SK-N-SH treated with all-trans-retinoic acid at 6 μM for 48 hours (cell line): ENCODE data around the gene SLC25A48.

Source experiments
- ATAC-seq: fragments of 200-7000 bp; cut with Tn5 transposase; 3 replicates; pipeline ENCODE4 v1.9.1; 2020; ENCODE audit warnings: mild to moderate bottlenecking, moderate library complexity
- ARNTL ChIP-seq: fragments of 450-650 bp; formaldehyde crosslinking; IDR thresholded peaks from 2 replicates; pipeline ENCODE4 v1.5.0; 2020; ENCODE audit warnings: low read depth, mild to moderate bottlenecking, moderate library complexity, borderline replicate concordance
- BACH2 ChIP-seq: fragments of 250-450 bp; sonication (Bioruptor Pico); IDR thresholded peaks from 2 replicates; pipeline ENCODE4 v1.9.0; 2021; ENCODE audit warnings: mild to moderate bottlenecking, borderline replicate concordance
- CSDC2 ChIP-seq: fragments of 250-450 bp; sonication (Bioruptor Pico); IDR thresholded peaks from 2 replicates; pipeline ENCODE4 v1.5.0; 2020; ENCODE audit warnings: mild to moderate bottlenecking, moderate library complexity
- ESRRG ChIP-seq: fragments of 250-450 bp; sonication (Bioruptor Pico); IDR thresholded peaks from 2 replicates; pipeline ENCODE4 v1.6.1; 2021; ENCODE audit warnings: mild to moderate bottlenecking
- GLIS3 ChIP-seq: fragments of 250-450 bp; sonication (Bioruptor Pico); IDR thresholded peaks from 2 replicates; pipeline ENCODE4 v1.5.0; 2020; ENCODE audit warnings: mild to moderate bottlenecking, moderate library complexity
- ISL1 ChIP-seq: fragments of 250-450 bp; sonication (Bioruptor Pico); IDR thresholded peaks from 2 replicates; pipeline ENCODE4 v2.1.2; 2022; ENCODE audit warnings: mild to moderate bottlenecking, moderate library complexity
- OSR1 ChIP-seq: fragments of 250-450 bp; sonication (Bioruptor Pico); IDR thresholded peaks from 2 replicates; pipeline ENCODE4 v1.8.0; 2022; ENCODE audit warnings: moderate library complexity, mild to moderate bottlenecking, inconsistent platforms
- SNAI2 ChIP-seq: fragments of 250-450 bp; sonication (Bioruptor Pico); IDR thresholded peaks from 2 replicates; pipeline ENCODE4 v1.5.0; 2020; ENCODE audit warnings: mild to moderate bottlenecking, moderate library complexity
- TCF4 ChIP-seq: fragments of 250-450 bp; sonication (Bioruptor Pico); IDR thresholded peaks from 2 replicates; pipeline ENCODE4 v1.8.0; 2021; ENCODE audit warnings: mild to moderate bottlenecking, moderate library complexity, borderline replicate concordance
- ZC3H10 ChIP-seq: fragments of 250-450 bp; sonication (Bioruptor Pico); IDR thresholded peaks from 2 replicates; pipeline ENCODE4 v1.5.1; 2021; ENCODE audit warnings: mild to moderate bottlenecking, moderate library complexity
- ZFP3 ChIP-seq: fragments of 250-450 bp; sonication (Bioruptor Pico); IDR thresholded peaks from 2 replicates; pipeline ENCODE4 v1.5.0; 2020; ENCODE audit warnings: mild to moderate bottlenecking, moderate library complexity
- ZNF565 ChIP-seq: fragments of 450-650 bp; formaldehyde crosslinking; conservative IDR thresholded peaks from 2 replicates; pipeline ENCODE4 v1.5.0; 2020; ENCODE audit warnings: low read depth, mild to moderate bottlenecking, moderate library complexity
- ZNF70 ChIP-seq: fragments of 450-650 bp; formaldehyde crosslinking; IDR thresholded peaks from 2 replicates; pipeline ENCODE4 v1.5.0; 2020; ENCODE audit warnings: mild to moderate bottlenecking, moderate library complexity
- ZNF8 ChIP-seq: fragments of 450-650 bp; formaldehyde crosslinking; IDR thresholded peaks from 2 replicates; pipeline ENCODE4 v1.5.0; 2020; ENCODE audit warnings: mild to moderate bottlenecking, moderate library complexity
- TF ChIP-seq, protein P1 (sequence below): fragments of 250-450 bp; sonication (Bioruptor Pico); IDR thresholded peaks from 2 replicates; pipeline ENCODE4 v1.5.0; 2020; ENCODE audit warnings: mild to moderate bottlenecking, moderate library complexity
- TF ChIP-seq, protein P2 (sequence below): fragments of 250-450 bp; sonication (Bioruptor Pico); IDR thresholded peaks from 2 replicates; pipeline ENCODE4 v1.5.1; 2020; ENCODE audit warnings: low read depth, mild to moderate bottlenecking, moderate library complexity
- TF ChIP-seq, protein P3 (sequence below): fragments of 250-450 bp; sonication (Bioruptor Pico); IDR thresholded peaks from 2 replicates; pipeline ENCODE4 v1.8.0; 2021; ENCODE audit warnings: low read depth, mild to moderate bottlenecking, moderate library complexity, borderline replicate concordance
- TF ChIP-seq, protein P4 (sequence below): fragments of 250-450 bp; sonication (Bioruptor Pico); IDR thresholded peaks from 2 replicates; pipeline ENCODE4 v1.5.1; 2021; ENCODE audit warnings: mild to moderate bottlenecking, moderate library complexity

SLC25A48 gene

DNA sequence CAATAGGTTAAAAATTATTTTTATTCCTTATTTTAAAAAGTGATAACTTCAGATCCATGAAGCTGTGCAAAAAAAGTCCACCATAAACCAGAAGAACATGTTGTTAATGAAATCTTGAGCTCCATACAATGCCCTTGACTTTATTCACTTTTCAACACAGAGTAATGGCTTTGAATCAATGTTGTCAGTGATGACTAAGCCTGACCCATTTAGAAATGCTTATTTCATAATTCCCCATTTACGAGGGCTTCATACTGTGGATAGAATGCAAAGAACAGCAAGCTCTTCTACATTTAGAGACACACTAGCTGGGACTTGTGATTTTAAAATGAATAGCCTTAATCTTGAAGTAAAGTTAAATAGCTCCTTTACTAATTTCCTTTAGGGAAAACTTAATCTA lies 86.9 kb downstream of the SLC25A48 start:
- no peak for ATAC-seq

DNA sequence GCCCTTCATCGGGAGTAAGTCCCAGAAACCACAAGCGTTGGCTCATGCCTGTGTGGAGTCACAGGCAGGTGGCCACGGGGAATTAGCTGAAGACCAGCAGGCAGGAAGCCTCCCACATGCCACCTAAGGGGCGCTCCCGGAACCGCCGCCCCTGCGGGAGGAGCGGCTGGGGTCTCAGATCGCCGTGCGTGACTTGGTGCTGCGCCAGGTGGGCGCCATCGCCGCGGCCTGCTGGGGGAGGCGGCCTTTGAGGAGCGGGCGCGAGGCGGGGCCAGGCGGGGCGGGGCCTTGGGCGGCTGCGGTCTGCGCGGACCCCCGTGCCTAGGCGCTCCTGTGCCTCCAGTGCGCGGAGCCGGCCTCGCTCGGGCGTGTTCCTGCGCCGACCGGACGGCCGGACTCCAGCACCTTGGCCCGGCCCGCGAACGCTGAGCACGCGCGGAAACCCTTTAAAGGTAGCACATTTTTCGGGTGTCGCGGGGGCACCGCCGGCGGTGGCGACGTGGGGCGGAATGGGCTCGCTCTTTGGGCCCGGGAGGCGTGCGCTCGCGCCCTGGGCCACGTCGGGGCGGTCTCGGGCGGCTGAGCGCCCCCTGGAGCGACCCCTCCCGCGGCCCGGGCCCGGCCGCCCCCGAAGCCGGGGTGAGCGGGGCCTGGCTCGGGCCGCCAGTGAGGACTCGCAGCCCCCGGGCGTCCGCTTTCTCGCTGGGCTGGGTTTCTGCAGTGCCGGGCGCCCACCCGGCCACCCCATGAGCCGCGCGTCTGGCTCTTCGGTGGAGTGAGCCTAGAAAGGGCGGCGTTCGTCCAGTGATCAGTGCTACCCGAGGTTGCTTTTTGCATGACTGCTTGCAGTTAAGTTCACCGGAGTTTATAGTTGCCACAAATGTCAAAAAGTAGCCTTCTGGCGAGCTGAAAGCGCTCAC lies 95.8 kb downstream of the SLC25A48 start:
- no peak for TF ChIP-seq ZNF565 (CRISPR knock-in tag)
- no peak for TF ChIP-seq ARNTL
- TF ChIP-seq, protein P1, sequence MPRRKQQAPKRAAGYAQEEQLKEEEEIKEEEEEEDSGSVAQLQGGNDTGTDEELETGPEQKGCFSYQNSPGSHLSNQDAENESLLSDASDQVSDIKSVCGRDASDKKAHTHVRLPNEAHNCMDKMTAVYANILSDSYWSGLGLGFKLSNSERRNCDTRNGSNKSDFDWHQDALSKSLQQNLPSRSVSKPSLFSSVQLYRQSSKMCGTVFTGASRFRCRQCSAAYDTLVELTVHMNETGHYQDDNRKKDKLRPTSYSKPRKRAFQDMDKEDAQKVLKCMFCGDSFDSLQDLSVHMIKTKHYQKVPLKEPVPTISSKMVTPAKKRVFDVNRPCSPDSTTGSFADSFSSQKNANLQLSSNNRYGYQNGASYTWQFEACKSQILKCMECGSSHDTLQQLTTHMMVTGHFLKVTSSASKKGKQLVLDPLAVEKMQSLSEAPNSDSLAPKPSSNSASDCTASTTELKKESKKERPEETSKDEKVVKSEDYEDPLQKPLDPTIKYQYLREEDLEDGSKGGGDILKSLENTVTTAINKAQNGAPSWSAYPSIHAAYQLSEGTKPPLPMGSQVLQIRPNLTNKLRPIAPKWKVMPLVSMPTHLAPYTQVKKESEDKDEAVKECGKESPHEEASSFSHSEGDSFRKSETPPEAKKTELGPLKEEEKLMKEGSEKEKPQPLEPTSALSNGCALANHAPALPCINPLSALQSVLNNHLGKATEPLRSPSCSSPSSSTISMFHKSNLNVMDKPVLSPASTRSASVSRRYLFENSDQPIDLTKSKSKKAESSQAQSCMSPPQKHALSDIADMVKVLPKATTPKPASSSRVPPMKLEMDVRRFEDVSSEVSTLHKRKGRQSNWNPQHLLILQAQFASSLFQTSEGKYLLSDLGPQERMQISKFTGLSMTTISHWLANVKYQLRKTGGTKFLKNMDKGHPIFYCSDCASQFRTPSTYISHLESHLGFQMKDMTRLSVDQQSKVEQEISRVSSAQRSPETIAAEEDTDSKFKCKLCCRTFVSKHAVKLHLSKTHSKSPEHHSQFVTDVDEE (CRISPR knock-in tag): no peak
- TF ChIP-seq CSDC2 (CRISPR knock-in tag): no peak
- TF ChIP-seq, protein P2, sequence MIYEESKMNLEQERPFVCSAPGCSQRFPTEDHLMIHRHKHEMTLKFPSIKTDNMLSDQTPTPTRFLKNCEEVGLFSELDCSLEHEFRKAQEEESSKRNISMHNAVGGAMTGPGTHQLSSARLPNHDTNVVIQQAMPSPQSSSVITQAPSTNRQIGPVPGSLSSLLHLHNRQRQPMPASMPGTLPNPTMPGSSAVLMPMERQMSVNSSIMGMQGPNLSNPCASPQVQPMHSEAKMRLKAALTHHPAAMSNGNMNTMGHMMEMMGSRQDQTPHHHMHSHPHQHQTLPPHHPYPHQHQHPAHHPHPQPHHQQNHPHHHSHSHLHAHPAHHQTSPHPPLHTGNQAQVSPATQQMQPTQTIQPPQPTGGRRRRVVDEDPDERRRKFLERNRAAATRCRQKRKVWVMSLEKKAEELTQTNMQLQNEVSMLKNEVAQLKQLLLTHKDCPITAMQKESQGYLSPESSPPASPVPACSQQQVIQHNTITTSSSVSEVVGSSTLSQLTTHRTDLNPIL (CRISPR knock-in tag): no peak
- TF ChIP-seq GLIS3 (CRISPR knock-in tag): no peak
- TF ChIP-seq ZFP3 (CRISPR knock-in tag): no peak
- no peak for TF ChIP-seq BACH2 (CRISPR knock-in tag)
- TF ChIP-seq, protein P3, sequence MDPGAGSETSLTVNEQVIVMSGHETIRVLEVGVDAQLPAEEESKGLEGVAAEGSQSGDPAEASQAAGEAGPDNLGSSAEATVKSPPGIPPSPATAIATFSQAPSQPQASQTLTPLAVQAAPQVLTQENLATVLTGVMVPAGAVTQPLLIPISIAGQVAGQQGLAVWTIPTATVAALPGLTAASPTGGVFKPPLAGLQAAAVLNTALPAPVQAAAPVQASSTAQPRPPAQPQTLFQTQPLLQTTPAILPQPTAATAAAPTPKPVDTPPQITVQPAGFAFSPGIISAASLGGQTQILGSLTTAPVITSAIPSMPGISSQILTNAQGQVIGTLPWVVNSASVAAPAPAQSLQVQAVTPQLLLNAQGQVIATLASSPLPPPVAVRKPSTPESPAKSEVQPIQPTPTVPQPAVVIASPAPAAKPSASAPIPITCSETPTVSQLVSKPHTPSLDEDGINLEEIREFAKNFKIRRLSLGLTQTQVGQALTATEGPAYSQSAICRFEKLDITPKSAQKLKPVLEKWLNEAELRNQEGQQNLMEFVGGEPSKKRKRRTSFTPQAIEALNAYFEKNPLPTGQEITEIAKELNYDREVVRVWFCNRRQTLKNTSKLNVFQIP (CRISPR knock-in tag): no peak
- TF ChIP-seq OSR1 (CRISPR knock-in tag): no peak
- TF ChIP-seq ESRRG: no peak
- TF ChIP-seq ZNF70: no peak
- TF ChIP-seq, all 23 proteins: peak for 0
- peak; percentile 81 for ATAC-seq

More for the DNA sequence above, 86.9 kb downstream of the SLC25A48 start:
- TF ChIP-seq TCF4 (CRISPR knock-in tag) (no peak), ZNF8 (CRISPR knock-in tag) (no peak), ZNF70 (no peak), ISL1 (no peak)
- TF ChIP-seq, protein P4, sequence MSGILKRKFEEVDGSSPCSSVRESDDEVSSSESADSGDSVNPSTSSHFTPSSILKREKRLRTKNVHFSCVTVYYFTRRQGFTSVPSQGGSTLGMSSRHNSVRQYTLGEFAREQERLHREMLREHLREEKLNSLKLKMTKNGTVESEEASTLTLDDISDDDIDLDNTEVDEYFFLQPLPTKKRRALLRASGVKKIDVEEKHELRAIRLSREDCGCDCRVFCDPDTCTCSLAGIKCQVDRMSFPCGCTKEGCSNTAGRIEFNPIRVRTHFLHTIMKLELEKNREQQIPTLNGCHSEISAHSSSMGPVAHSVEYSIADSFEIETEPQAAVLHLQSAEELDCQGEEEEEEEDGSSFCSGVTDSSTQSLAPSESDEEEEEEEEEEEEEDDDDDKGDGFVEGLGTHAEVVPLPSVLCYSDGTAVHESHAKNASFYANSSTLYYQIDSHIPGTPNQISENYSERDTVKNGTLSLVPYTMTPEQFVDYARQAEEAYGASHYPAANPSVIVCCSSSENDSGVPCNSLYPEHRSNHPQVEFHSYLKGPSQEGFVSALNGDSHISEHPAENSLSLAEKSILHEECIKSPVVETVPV (CRISPR knock-in tag): no peak

DNA sequence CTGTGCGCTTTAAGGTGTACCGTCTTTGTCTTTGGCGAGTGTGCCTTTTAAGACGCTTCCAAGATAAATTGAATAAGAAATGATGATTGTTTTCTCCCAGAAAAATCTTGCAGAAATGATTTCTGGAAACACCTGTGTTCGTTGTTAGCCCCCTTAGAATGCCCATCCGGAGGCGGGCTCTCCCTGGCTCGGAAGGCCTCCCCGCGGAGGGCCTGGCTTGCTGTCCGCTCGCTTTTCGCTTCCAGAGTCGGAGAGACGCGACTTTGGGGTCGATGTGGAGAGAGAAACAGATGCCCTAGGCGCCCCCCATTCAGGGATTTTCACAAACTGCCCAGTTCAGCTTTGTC lies 96.5 kb downstream of the SLC25A48 start:
- peak; percentile 24; the same call in 1 of the 3 replicates for ATAC-seq
- no peak for TF ChIP-seq ZNF8 (CRISPR knock-in tag)
- TF ChIP-seq ESRRG: no peak
- TF ChIP-seq TCF4 (CRISPR knock-in tag): no peak
- TF ChIP-seq GLIS3 (CRISPR knock-in tag): no peak
- TF ChIP-seq BACH2 (CRISPR knock-in tag): no peak
- no peak for TF ChIP-seq SNAI2 (CRISPR knock-in tag)
- TF ChIP-seq ZNF565 (CRISPR knock-in tag): no peak
- TF ChIP-seq ZC3H10: no peak
- TF ChIP-seq ARNTL: no peak
- TF ChIP-seq, protein P4 (CRISPR knock-in tag): no peak
- TF ChIP-seq, protein P1 (CRISPR knock-in tag): no peak
- TF ChIP-seq, all 23 proteins: peak for 0
